NCI-H146 (cell line): ENCODE results near the gene ACOT11.
"Not testable (repeated sequence)": the region's sequence is repeated elsewhere in the genome, so short reads cannot be mapped to it uniquely, and the experiment has no call there.

Experiments
- DNase-seq: peaks from one replicate; lab custom pipeline; 2025; lab: John Stamatoyannopoulos, UW

ACOT11 gene

DNA sequence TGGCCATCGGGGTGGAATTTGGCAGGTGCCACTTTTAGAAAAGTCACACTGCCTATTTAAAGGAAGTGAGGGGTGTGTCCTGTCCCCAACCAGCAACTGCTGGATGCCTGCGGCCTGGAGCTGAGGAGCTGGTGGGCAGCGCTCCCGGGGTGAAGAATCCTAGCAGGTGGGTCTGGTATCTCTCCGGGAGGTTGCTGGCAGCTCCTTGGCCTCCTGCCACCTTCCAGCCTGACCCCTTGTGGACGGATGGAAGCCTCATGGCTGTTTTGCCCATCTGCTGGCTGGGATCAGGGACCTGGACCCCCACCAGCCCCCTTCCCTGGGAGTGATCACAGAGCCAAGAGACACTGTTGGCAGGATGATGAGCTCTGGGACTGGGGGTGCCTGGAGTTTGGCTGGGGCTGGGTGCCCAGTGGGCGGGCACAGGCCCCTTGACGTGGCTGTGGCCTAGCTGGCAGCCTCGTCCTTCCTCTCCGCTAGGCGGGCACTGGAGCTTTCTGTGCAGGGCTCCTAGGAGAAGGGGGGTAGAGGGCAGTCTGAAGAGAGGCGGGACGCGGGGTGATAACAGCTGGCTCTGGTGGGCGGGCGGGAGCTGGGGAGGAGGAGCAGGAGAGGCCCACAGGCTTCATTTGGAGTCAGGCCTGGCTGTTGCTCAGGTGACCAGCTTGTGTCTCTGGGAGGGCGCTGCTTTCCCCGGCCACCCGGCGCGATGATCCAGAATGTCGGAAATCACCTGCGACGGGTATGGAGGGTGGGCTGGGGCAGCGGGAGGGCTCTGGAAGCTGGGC lies at the start of gene ACOT11:
Gene ACOT11, plus strand, starts transcription at position 628 of the 788 bp plus-strand sequence. Its CDS starts 82 bp downstream, at position 710.
- DNase-seq = no peak

DNA sequence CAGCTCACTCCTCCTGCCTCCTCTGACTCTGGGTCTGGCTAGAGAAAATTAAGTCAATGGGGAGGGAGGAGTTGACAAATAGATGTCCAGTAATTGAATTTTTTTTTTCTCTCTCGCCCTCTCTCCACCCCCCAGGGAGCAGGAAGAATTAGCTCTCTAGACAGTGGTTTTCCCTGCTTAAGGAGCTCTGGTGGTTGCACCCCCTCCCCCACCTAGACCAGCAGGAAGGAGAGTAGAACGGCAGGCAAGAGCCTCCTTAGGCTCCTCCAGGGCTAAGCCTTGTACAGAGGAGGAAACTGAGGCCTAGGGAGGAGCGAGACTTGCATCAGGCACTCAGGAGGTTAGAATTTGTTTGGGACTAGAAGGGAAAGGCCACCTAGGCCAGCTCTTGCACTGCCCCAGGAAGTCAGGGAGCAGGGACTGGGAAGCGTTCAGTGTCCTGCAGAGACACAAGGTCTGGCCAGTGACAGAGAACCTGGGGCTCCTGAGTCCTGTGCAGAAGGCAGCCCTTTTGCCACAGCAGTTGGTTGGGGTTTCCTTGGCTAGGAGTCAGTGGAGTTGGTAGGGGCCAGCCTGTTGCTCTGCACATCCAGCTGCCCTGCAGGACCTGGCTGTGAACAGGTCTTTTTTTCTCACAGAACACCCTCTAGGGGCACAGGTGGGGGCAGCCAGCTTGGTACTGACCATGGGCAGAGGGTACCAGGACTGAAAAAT lies 49.5 kb upstream of the ACOT11 start:
- DNase-seq = peak; percentile 20

DNA sequence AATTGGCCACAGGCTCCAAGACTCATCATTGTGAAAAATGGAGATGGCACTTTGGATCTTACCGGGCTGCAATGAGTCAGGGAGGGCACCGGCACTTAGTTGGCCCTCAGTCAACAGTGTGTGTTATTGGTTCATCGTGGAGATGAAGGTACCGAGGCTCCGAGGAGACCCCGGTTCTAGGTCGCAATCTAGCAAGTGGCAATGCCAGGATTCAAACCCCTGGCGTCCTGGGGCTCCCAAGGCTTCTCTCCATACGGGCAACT lies 49.0 kb upstream of the ACOT11 start:
- no peak for DNase-seq

DNA sequence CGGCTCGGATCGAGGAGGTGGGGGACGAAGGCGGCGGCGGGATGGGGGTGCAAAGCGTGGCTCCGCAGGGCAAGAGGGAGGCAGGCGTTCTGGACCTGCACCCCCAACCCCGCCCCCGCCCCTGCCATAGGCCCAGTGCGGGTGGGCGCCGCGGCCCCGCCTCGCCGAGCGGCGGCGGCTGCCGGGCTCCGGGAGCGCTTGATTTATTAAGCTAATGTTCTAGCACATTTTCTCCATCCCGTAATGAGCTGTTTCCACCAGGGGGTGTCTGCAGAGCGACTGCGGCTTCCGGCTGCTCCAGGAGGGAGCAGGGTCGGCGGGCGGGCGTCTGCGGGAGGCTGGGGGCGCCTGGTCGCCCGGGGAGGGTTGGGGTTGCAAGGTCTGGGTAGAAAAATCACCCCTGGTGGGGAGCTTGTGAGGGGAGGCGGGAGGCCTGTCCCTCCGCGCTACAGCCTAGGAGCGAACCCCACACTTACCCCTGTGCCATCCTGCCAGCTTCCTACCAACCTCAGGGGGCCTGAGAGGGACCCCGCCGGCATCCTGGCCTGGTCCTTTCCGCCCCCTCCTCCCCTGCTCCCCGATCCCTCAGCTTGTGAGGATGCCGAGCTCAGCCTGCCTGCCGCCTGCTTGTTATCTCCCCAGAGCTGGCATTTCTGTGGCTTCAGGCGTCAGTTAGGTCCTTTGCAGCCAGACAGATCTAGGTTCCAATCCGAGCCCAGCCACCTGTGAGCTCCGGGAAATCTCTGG lies 48.5 kb upstream of the ACOT11 start:
- DNase-seq = peak; percentile 65

DNA sequence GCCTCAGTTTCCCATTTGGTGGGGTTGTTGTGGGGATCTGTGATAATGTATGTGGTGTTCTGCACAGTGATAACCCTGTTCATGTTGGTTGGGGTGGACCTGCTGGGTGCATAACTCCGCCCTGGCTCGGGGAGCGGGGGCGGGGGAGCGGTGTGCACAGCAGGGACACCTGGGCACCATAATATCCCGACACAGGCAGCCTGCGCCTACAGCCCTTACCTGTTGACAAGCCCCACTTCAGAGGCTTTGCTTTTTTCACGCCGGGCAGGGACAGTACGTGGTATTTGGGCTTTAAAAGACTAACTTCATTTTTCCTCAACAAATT lies 48.0 kb upstream of the ACOT11 start:
- peak; percentile 33 for DNase-seq

DNA sequence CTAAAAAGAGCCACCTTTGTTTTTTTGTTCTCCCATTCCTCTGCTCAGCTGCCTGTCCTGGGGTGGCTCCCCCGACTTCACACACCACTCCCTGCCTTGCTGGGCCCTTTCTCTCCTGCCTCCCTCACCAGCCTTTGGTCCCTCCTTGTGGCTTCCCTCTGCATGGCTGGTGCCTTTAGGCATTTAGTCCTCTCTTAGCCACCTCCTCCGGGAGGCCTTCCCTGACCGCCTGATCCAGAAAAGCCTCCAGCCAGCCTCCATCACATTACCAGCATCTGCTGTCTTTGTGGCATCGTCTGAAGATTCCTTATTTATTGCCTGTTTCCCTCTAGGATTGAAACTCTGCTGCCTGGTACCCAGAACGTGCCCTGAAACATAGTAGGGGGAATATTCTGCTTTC lies 46.2 kb upstream of the ACOT11 start:
- DNase-seq = no peak

DNA sequence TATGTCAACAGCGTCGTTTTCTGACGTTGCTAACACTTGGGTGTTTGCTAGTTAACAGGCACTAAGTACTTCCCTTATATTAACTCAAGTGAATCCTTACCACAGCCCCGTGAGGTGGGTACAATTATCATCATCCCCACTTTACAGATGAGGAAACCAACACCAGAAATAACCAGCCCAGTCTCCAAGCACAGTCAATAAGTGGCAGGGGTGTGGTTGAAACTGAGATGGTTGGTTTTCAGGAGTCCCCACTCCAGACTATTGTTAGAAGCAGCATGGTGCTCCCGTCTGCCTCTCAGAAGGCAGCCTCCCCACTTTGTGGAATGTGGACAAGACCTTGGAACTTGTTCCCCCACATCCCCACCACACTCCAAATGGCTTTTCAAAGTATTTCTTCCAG lies 45.7 kb upstream of the ACOT11 start:
- no peak for DNase-seq

DNA sequence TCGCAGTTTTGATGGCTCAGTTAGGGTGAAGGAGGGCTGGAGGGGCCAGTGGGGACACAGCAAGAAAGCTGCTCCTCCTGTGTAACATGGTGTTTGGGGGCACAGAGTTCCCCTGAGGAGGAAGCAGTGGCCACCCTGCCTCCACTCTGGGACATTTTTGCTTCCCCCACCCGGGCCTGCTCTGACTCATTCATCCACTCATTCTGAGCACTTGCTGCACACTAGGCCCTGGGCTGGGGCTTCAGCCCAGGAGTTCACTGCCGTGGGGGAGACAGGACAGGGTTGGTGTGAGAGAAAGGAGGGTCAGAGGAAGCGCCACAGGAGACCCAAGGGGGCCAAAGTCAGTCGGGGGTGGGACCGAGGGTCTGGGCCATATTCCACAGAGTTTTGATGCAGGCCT lies 41.4 kb upstream of the ACOT11 start:
- DNase-seq = no peak

DNA sequence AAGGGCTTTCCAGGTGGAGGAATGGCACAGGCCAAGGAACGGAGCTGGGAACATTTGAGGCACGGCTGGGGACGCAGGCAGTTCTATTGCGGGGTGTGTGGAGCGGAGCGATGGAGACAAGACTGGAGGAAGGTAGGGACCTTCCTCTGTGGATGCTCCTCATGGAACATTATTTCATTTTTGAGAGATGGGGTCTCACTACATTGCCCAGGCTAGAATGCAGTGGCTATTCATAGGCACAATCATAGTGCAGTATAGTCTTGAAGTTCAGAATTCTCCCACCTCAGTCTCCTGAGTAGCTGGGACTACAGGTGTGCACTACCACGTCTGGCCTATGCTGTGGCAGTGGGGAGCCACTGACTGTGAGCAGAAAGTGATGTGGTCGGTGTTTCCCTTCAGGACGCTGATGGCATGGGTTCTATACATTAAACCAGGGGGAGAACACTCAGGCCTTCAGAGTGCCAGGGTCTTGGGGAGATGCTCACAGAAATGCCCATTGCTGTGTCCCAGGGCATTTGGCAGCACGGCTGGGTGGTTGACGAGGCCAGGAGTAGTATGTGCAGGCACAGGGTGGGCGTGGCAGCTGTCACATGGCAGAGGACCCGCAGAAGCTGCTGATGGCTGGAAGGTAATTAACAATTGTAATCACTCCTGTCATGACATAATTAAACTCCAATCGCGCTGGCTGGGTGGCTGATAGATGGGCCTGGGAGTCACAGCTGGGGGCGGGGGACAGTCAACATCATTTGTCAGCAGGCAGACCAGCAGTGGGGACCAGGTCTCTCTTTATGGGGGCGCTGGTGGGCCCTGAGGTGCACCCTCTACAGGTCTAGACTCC lies 40.8 kb upstream of the ACOT11 start:
- DNase-seq = no peak

DNA sequence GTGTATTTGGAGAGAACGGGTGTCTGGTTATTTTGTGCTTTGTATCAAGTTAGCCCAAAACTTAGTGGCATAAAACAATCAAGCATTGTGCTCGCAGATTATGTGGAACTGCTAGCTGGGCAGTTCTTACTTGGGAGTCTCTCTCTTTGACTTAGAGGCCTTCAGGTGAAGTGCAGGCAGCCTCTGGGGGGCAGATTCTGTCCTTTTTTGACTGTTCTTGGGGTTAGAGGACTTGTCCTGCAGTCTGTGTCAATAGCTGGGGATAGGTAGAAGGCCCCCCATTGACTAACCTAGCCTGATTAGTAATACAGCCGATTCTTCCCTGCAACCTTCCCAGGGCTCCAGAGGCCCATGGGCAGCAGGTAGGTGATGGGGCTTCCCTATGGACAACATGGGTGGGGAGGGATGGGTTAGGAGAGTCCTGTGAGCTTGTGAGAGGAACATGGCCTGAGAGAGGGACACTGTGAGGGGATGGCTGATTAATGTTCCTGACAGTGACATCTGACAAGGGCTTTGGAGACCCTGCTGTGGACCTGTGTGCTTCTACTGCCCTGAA lies 37.2 kb upstream of the ACOT11 start:
- no peak for DNase-seq

DNA sequence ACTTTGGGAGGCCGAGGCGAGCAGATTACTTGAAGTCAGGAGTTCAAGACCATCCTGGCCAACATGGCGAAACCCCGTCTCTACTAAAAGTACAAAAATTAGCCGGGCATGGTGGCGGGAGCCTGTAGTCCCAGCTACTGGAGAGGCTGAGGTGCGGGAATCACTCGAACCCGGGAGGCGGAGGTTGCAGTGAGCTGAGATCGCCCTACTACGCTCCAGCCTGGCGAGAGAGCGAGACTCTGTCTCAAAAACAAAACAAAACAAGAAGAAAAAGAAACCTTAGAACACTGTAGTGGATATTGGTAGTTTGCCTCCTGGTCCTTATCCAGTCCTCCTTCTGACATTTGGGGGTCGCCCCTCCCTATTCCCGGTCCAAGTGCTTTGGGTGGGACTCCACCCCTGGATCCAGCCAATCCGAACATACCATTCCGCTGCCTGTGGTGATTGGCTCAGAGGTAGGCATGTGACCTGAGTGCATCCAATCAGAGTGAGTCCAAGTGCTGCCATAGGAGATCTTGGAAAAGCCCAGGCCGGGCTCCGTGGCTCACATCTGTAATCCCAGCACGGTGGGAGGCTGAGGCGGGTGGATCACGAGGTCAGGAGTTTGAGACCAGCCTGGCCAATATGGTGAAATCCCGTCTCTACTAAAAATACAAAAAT lies 34.0 kb upstream of the ACOT11 start:
- not testable (repeated sequence) for DNase-seq

DNA sequence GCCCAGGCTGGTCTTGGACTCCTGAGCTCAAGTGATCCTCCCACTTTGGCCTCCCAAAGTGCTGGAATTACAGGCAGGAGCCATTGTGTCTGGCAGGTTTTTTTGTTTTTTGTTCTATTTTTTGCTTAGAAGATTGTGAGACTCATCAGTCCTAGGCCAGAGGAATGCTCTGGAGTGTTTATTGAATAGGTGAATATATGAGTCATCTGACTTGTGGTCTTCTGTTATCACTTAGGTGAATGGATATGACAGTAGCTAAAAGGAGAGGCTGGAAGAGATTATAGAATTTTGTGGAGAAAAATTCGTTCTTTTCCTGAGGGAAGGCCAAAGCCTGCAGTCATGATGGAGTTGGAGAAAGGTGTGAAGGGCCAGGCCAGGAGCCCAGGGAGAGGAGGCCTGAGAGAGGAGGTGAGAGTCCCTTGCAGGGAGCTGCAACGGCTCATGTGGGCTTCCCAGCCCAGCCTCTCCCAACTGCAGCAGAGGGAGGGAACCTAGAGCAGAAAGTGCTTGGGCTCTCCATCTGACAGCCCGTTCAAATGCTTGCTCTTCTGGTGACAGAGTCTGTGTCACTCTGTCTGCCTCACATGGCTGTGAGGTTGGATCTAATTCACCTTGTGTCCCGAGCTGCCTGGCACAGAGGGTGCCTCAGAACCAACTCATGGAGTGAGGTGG lies 31.6 kb upstream of the ACOT11 start:
- DNase-seq = no peak

DNA sequence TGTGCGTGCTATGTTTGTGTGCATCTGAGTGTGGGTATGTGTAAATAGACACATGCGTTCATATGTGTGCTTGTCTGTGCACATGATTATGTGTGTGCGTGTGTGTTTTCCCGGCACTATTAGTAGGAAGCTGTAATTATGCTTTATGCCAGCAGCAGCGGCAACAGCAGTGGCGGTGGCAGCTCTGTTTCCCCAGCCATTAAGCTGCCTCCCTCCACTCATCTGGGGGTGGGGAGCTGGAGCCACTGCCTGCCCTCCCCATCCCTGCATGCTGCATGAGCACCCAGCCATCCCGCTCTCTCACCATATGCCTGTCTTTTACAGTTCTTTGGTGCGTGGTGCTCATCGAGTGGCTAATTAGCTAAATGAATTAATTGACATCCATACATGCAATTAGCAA lies 30.5 kb upstream of the ACOT11 start:
- DNase-seq = peak; percentile 24

DNA sequence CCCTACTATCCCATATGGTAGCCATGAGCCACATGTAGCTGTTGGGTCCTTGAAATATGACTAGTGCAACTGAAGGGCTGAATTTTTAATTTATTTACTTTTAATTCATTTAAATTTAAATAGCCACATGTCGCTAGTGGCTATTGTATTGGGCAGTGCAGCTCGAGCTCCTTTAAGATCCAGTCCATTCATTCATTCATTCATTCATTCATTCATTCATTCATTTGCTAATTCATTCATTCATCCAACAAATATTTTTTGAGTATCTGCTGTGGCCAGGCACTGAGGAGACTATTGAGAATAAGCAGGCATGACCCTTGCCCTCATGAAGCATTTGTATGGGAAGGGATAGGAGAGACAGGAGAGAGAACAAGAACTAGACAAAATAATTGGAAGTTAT lies 29.5 kb upstream of the ACOT11 start:
- no peak for DNase-seq

DNA sequence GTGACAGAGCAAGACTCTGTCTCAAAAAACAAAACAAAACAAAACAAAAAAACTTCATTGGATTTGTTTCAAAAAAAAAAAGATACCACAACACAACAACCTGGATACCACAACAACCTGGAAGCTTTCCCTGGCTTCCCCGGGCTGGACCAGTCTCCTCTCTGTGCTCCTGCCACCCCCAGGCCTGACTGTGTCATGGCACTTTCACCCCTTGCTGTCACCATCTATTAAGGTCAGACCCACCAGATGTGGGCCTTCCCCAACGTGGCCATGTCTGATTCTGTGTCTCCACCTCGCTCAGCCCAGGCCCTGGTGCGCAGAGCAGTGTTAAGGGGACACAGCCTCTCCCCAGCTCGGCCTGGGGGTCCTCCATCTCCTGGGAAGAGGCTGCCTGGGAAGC lies 28.3 kb upstream of the ACOT11 start:
- DNase-seq = no peak

DNA sequence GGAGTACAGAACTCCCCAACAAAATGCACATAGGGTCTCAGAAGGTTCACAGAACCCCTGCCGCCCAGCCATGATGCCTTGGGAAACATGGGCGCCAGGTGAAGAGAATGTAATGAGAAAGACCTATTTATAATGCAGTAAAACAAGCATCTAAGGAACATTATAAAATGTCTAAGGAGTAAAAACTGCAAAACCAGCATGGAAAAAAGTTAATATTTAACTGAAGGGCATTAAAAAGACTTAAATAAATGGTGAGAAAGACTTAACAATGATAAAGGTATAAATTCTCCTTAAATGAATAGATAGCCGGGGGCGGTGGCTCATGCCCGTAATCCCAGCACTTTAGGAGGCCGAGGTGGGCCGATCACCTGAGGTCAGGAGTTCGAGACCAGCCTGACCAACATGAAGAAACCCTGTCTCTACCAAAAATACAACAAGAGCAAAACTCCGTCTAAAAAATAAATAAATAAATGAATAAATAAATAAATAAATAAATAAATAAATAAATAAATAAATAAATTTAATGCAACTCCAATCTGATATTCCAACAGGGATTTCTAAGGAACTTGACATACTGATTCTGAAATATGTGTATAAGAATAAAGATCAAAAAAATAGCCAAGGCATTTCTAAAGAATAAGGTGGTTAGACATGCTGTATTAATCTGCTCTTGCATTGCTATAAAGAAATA lies 27.3 kb upstream of the ACOT11 start:
- DNase-seq = no peak

DNA sequence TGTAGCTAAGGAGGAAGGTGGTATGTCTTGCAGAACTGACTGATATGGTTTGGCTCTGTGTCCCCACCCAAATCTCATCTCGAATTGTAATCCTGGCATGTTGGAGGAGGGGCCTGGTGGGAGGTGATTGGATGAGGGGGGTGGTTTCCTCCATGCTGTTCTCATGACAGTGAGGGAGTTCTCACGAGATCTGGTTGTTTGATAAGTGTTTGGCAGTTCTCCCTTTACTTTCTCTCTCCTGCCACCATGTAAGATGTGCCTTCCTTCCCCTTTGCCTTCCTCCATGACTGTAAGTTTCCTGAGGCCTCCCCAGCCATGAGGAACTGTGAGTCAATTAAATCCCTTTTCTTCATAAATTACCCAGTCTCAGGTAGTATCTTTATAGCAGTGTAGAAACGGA lies 21.5 kb upstream of the ACOT11 start:
- not testable (repeated sequence) for DNase-seq

DNA sequence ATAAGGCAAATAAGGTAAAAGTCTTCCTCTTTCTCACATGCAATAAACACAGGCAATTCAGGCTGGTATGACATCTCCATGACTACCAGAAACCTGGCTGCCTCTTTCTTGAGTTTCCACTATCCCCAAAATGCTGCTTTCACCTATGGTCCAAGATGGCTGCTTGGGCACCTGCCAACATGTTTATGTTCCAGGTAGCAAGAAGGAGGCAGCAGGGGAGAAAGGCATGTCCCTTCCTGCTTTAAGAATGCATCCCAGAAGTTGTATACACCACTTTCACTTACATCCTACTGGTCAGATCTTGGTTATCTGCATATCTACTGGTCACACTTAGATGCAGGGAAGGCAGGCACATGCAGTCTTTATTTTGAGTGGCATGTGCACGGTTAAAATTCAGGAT lies 19.4 kb upstream of the ACOT11 start:
- DNase-seq = no peak

DNA sequence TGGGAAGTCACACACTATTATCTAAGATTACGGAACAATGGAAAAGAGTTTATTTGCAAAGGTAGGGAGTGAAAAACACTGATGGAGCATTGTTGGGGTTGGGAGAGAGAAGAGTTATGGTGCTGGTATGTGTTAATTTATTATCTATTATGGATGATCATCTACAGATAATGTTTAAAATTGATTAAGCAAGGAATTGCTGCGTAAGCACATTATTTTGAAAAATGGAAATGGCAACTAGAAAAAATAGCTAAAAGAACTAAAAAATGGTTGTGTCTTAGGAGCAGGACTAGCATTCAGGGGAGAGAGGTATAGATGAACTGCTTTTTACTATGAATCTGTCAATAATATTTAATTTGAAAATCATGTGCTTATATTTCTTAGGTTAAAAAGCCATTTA lies 16.0 kb upstream of the ACOT11 start:
- no peak for DNase-seq

DNA sequence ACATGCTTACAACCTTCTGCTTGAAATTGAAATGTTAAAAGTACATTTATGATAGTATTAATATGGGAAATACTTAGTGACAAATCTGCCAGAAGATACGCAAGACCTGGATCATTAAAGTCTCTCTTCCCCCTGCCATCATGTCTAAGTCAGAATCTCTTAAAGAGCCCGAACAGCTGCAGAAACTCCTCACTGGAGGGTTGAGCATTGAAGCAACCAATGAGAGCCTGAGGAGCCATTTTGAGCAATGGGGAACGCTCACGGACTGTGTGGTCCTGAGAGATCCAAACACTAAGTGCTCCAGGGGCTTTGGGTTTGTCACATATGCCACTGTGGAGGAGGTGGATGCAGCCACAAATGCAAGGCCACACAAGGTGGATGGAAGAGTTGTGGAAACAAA lies 11.4 kb upstream of the ACOT11 start:
- not testable (repeated sequence) for DNase-seq
